Bronchial epithelial cell (primary cell): ENCODE measurements around the gene CFAP69. TPM values are rescaled to one million over a fixed set of nuclear protein-coding genes. Genes with fewer than 3 reads are reported as not detected.

ENCODE experiments used
- DNase-seq: peaks from one replicate; pipeline ENCODE4 v3.0.0-alpha.2; 2010; ENCODE audit warnings: low read depth
- FAIRE-seq: peaks from 2 replicates; lab custom pipeline; 2011; peaks lifted over from hg19 to GRCh38; lab: Jason Lieb, UNC
- H3K27me3 ChIP-seq: 2 replicates; pipeline ENCODE4 v1.5.1; 2011; ENCODE audit warnings: low read length; ENCODE audit not compliant: control insufficient read depth, insufficient read depth
- H3K36me3 ChIP-seq: 2 replicates; pipeline ENCODE4 v1.5.1; 2011; ENCODE audit warnings: low read length; ENCODE audit not compliant: control insufficient read depth, insufficient read depth
- H3K4me3 ChIP-seq: 2 replicates; pipeline ENCODE4 v1.5.1; 2011; ENCODE audit warnings: mild to moderate bottlenecking, low read depth, low read length, control low read depth
- CTCF ChIP-seq: IDR thresholded peaks from 2 replicates; pipeline ENCODE4 v1.5.1; 2011; ENCODE audit warnings: mild to moderate bottlenecking, moderate library complexity, low read length, control low read depth, inconsistent platforms; ENCODE audit not compliant: insufficient read depth, severe bottlenecking
- total RNA-seq: library from RNA; depleted of rRNA; stranded (reverse); fragments of >200 nt; gene quantifications from 2 replicates; pipeline ENCODE4 v1.2.1, GENCODE V29; 2014

The CFAP69 gene
- total RNA-seq, 1 donor from 2014 or later: 0.53 TPM

- FAIRE-seq (no peak), DNase-seq (no peak)
- no peak overlapping the region for H3K4me3 ChIP-seq
- no peak for TF ChIP-seq CTCF
- peaks cover 23% of the 10 kb centered on the region for H3K27me3 ChIP-seq
- no peaks in the 10 kb centered on the region for H3K36me3 ChIP-seq
Measured at GRCh38 chr7:90320014-90320413, 75.0 kb downstream of the CFAP69 start.

GRCh38 chr7:90320418-90320800, 75.4 kb downstream of the CFAP69 start:
- peaks cover 23% of the 10 kb centered on the region for H3K27me3 ChIP-seq
- DNase-seq (no peak), FAIRE-seq (no peak)
- no peaks in the 10 kb centered on the region for H3K36me3 ChIP-seq
- H3K4me3 ChIP-seq: no peak overlapping the region
- no peak for TF ChIP-seq CTCF

GRCh38 chr7:90320801-90321494, 76.0 kb downstream of the CFAP69 start, which contains the start of gene FAM237B:
TSS of gene FAM237B (minus strand) at chr7:90321304. CDS start at chr7:90319748, 1,556 bp downstream.
- H3K27me3 ChIP-seq: peaks cover 23% of the 10 kb centered on the region
- no peak for TF ChIP-seq CTCF

GRCh38 chr7:90322837-90323236, 77.9 kb downstream of the CFAP69 start:
- FAIRE-seq (no peak), DNase-seq (no peak)
- peaks cover 21% of the 10 kb centered on the region for H3K27me3 ChIP-seq
- no peak for TF ChIP-seq CTCF
- H3K36me3 ChIP-seq: no peaks in the 10 kb centered on the region
- no peak overlapping the region for H3K4me3 ChIP-seq

More at GRCh38 chr7:90320801-90321494, 76.0 kb downstream of the CFAP69 start, which contains the start of gene FAM237B:
- no peak for DNase-seq
- no peaks in the 10 kb centered on the region for H3K36me3 ChIP-seq
- peak within 1 kb of the TSS; percentile 14 for H3K4me3 ChIP-seq
- no peak for FAIRE-seq

- TF ChIP-seq CTCF: no peak
- Histone ChIP-seq H3K36me3 (no peaks in the 10 kb centered on the region), H3K27me3 (peaks cover 8% of the 10 kb centered on the region), H3K4me3 (no peak overlapping the region)
- FAIRE-seq (no peak), DNase-seq (no peak)
Measured at GRCh38 chr7:90326500-90326899, 81.5 kb downstream of the CFAP69 start.
